Vagina (tissue), 2 donors: ENCODE results near the gene COL6A3.

Source experiments
- CTCF ChIP-seq, 3 experiments: fragments of 450-650 bp in 2 of 3; fragments of 200-600 bp in 1 of 3; sonication (generic) in 1 of 3; IDR thresholded peaks; one replicate each; pipeline ENCODE4 v1.5.1; 2017 to 2019; ENCODE audit warnings: antibody characterized with exemption in 3 of 3, mild to moderate bottlenecking in 2 of 3, moderate library complexity in 2 of 3
- POLR2A ChIP-seq, 2 donors: fragments of 450-650 bp; IDR thresholded peaks; one replicate each; pipeline ENCODE4 v1.6.1; 2017; ENCODE audit warnings: antibody characterized with exemption in 2 of 2, mild to moderate bottlenecking in 2 of 2, moderate library complexity in 2 of 2
- POLR2AphosphoS5 ChIP-seq, 2 donors: sonication (generic); formaldehyde crosslinking; IDR thresholded peaks; one replicate each; pipeline ENCODE4 v1.9.0; 2017; ENCODE audit warnings: antibody characterized with exemption in 2 of 2, mild to moderate bottlenecking in 2 of 2, low read depth in 1 of 2; ENCODE audit not compliant: insufficient read depth in 1 of 2

DNA sequence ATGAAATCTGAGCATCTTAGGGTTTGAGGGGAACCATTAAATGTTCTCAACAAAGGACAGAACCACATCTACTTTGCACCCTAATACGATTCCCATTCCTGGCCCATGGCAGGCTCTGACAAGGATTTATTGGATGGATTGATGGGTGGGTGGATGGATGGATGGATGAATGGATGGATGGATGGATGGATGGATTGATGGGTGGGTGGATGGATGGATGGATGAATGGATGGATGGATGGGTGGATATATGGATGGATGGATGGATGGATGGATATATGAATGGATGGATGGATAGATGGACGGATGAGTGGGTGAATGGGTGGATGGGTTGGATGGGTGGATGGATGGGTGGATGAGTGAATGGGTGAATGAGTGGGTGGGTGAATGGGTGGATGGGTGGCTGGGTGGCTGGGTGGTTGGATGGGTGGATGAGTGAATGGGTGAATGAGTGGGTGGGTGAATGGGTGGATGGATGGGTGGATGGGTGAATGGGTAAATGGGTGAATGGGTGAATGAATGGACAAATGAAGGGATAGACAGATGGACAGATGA, 43.5 kb upstream of the COL6A3 start:
- TF ChIP-seq POLR2A (IDR thresholded peaks at IDR 0.05), result no peak
- no peak for TF ChIP-seq POLR2AphosphoS5 (IDR thresholded peaks at IDR 0.05; ENCODE audit: insufficient read depth in 1 of 2, low read depth in 1 of 2)
- no peak for TF ChIP-seq CTCF (IDR thresholded peaks at IDR 0.05)
